Neural progenitor cell (in vitro differentiated cells): ENCODE measurements around the gene GAB2. TPM values are rescaled to one million over a fixed set of nuclear protein-coding genes. Genes with fewer than 3 reads are reported as not detected.
"Not testable (repeated sequence)": the region's sequence is repeated elsewhere in the genome, so short reads cannot be mapped to it uniquely, and the experiment has no call there.

Source experiments
- DNase-seq: peaks from one replicate; pipeline ENCODE4 v3.0.0-alpha.2; 2016; ENCODE audit warnings: low spot score
- H2AFZ ChIP-seq: fragments of 200-600 bp; sonication (generic); replicated peaks from 2 replicates; pipeline ENCODE4 v1.6.1; 2016; ENCODE audit warnings: antibody characterized with exemption
- H3F3A ChIP-seq: fragments of 200-600 bp; sonication (generic); 2 replicates; pipeline ENCODE4 v1.6.1; 2016; ENCODE audit warnings: antibody characterized with exemption, low read depth
- H3K27ac ChIP-seq: fragments of 200-600 bp; sonication (generic); 2 replicates; pipeline ENCODE4 v1.5.1; 2016; ENCODE audit warnings: mild to moderate bottlenecking
- H3K27me3 ChIP-seq: fragments of 200-600 bp; sonication (generic); 2 replicates; pipeline ENCODE4 v1.6.1; 2016; ENCODE audit warnings: mild to moderate bottlenecking, moderate library complexity
- H3K36me3 ChIP-seq: fragments of 200-600 bp; sonication (generic); 2 replicates; pipeline ENCODE4 v1.5.1; 2016
- H3K4me1 ChIP-seq: fragments of 200-600 bp; sonication (generic); 2 replicates; pipeline ENCODE4 v1.6.1; 2016; ENCODE audit warnings: mixed run types
- H3K4me2 ChIP-seq: fragments of 200-600 bp; sonication (generic); 2 replicates; pipeline ENCODE4 v1.6.1; 2016
- H3K4me3 ChIP-seq: fragments of 200-600 bp; sonication (generic); 2 replicates; pipeline ENCODE4 v1.5.1; 2016
- H3K79me2 ChIP-seq: fragments of 200-600 bp; sonication (generic); 2 replicates; pipeline ENCODE4 v1.6.1; 2016; ENCODE audit warnings: low read depth
- H3K9ac ChIP-seq: fragments of 200-600 bp; sonication (generic); 2 replicates; pipeline ENCODE4 v1.6.1; 2016
- H3K9me3 ChIP-seq: fragments of 200-600 bp; sonication (generic); 2 replicates; pipeline ENCODE4 v1.5.1; 2016; ENCODE audit warnings: low read depth
- H4K20me1 ChIP-seq: fragments of 200-600 bp; sonication (generic); 2 replicates; pipeline ENCODE4 v1.6.1; 2016; ENCODE audit warnings: low read depth
- H3K27ac Mint-ChIP-seq: 3 replicates; pipeline ENCODE4 v1.8.0; 2021; ENCODE audit warnings: mixed read lengths
- H3K27me3 Mint-ChIP-seq: 2 replicates; pipeline ENCODE4 v1.8.0; 2022; ENCODE audit warnings: low read depth, mild to moderate bottlenecking, inconsistent platforms, moderate library complexity, mixed read lengths; ENCODE audit not compliant: insufficient read depth
- H3K36me3 Mint-ChIP-seq: 3 replicates; pipeline ENCODE4 v1.8.0; 2021; ENCODE audit warnings: mixed read lengths
- H3K4me1 Mint-ChIP-seq: 3 replicates; pipeline ENCODE4 v1.8.0; 2021; ENCODE audit warnings: mixed read lengths
- H3K4me3 Mint-ChIP-seq: 3 replicates; pipeline ENCODE4 v1.8.0; 2021; ENCODE audit warnings: mild to moderate bottlenecking, moderate library complexity, mixed read lengths
- H3K9me3 Mint-ChIP-seq: 3 replicates; pipeline ENCODE4 v1.8.0; 2020; ENCODE audit warnings: mixed read lengths
- CTCF ChIP-seq: fragments of 200-600 bp; sonication (generic); IDR thresholded peaks from 2 replicates; pipeline ENCODE4 v1.5.1; 2017; ENCODE audit warnings: antibody characterized with exemption, mild to moderate bottlenecking
- EZH2 ChIP-seq: fragments of 200-600 bp; sonication (generic); IDR thresholded peaks from 2 replicates; pipeline ENCODE4 v1.6.1; 2017; ENCODE audit warnings: antibody characterized with exemption, mild to moderate bottlenecking, moderate library complexity
- EZH2phosphoT487 ChIP-seq: fragments of 200-600 bp; sonication (generic); IDR thresholded peaks from 2 replicates; pipeline ENCODE4 v1.6.1; 2017; ENCODE audit warnings: antibody characterized with exemption
- total RNA-seq: library from RNA; depleted of rRNA; stranded (reverse); fragments of >200 nt; gene quantifications from 2 replicates; pipeline ENCODE4 v1.2.3, GENCODE V29; 2015; ENCODE audit warnings: low replicate concordance

The GAB2 gene
- total RNA-seq, 1 donor from 2014 or later: 11.1 TPM

GRCh38 chr11:78295991-78296930, 121.4 kb downstream of the GAB2 start:
- no peak for TF ChIP-seq CTCF
- TF ChIP-seq EZH2: no peak
- TF ChIP-seq EZH2phosphoT487: no peak
- no peaks in the 10 kb centered on the region for H3K36me3 Mint-ChIP-seq

GRCh38 chr11:78295347-78295746, 122.3 kb downstream of the GAB2 start:
- Histone ChIP-seq H3K36me3 (no peaks in the 10 kb centered on the region), H4K20me1 (peaks cover 30% of the 10 kb centered on the region), H3K9me3 (no peaks in the 10 kb centered on the region), H3F3A (peaks cover 10% of the 10 kb centered on the region), H3K4me2 (no peak overlapping the region), H2AFZ (no peak overlapping the region), H3K4me1 (peaks cover 42% of the 10 kb centered on the region), H3K9ac (no peak overlapping the region), H3K4me3 (no peak overlapping the region), H3K27ac (no peak overlapping the region), H3K27me3 (no peaks in the 10 kb centered on the region), H3K79me2 (peaks cover 16% of the 10 kb centered on the region)
- no peak overlapping the region for H3K4me3 Mint-ChIP-seq
- TF ChIP-seq EZH2 (no peak), CTCF (no peak), EZH2phosphoT487 (no peak)
- H3K27me3 Mint-ChIP-seq: no peaks in the 10 kb centered on the region
- no peaks in the 10 kb centered on the region for H3K9me3 Mint-ChIP-seq
- no peak overlapping the region for H3K27ac Mint-ChIP-seq
- peaks cover 14% of the 10 kb centered on the region for H3K4me1 Mint-ChIP-seq
- H3K36me3 Mint-ChIP-seq: no peaks in the 10 kb centered on the region
- no peak for DNase-seq

More at GRCh38 chr11:78295991-78296930, 121.4 kb downstream of the GAB2 start:
- Histone ChIP-seq H3K4me3 (no peak overlapping the region), H3K4me2 (no peak overlapping the region), H3F3A (peaks cover 10% of the 10 kb centered on the region), H4K20me1 (peaks cover 30% of the 10 kb centered on the region), H3K27ac (peak overlapping the region; percentile 42), H3K9me3 (no peaks in the 10 kb centered on the region), H3K27me3 (no peaks in the 10 kb centered on the region), H2AFZ (no peak overlapping the region), H3K4me1 (peaks cover 42% of the 10 kb centered on the region), H3K36me3 (no peaks in the 10 kb centered on the region), H3K9ac (no peak overlapping the region), H3K79me2 (peaks cover 16% of the 10 kb centered on the region)
- Mint-ChIP-seq H3K27ac (no peak overlapping the region), H3K4me3 (no peak overlapping the region), H3K27me3 (no peaks in the 10 kb centered on the region), H3K9me3 (no peaks in the 10 kb centered on the region), H3K4me1 (peaks cover 14% of the 10 kb centered on the region)
- DNase-seq: peak; percentile 15

- H3F3A ChIP-seq, H3K36me3 ChIP-seq, H3K27ac ChIP-seq, H2AFZ ChIP-seq, H3K9me3 Mint-ChIP-seq, DNase-seq, H3K36me3 Mint-ChIP-seq, H3K4me3 ChIP-seq, H3K4me3 Mint-ChIP-seq, H3K9me3 ChIP-seq, H3K4me2 ChIP-seq, H3K27me3 Mint-ChIP-seq, H3K27me3 ChIP-seq, H3K27ac Mint-ChIP-seq, H3K9ac ChIP-seq: not testable (repeated sequence)
- peaks cover 11% of the 10 kb centered on the region for H3K4me1 Mint-ChIP-seq
- H3K79me2 ChIP-seq: peaks cover 10% of the 10 kb centered on the region
- H3K4me1 ChIP-seq: peaks cover 32% of the 10 kb centered on the region
- peaks cover 24% of the 10 kb centered on the region for H4K20me1 ChIP-seq
These were observed 123.5 kb downstream of the GAB2 start for GRCh38 chr11:78294100-78294499.

- TF ChIP-seq CTCF (no peak), EZH2 (no peak), EZH2phosphoT487 (no peak)
- Histone ChIP-seq H3K9ac (no peak overlapping the region), H3K27me3 (no peaks in the 10 kb centered on the region), H3K36me3 (no peaks in the 10 kb centered on the region), H2AFZ (no peak overlapping the region), H3K27ac (no peak overlapping the region), H3K4me3 (no peak overlapping the region), H3F3A (peaks cover 2% of the 10 kb centered on the region), H3K9me3 (no peaks in the 10 kb centered on the region), H3K4me2 (no peak overlapping the region), H4K20me1 (peaks cover 19% of the 10 kb centered on the region), H3K79me2 (peaks cover 10% of the 10 kb centered on the region), H3K4me1 (peaks cover 26% of the 10 kb centered on the region)
- no peak for DNase-seq
- H3K27me3 Mint-ChIP-seq: no peaks in the 10 kb centered on the region
- H3K9me3 Mint-ChIP-seq: peaks cover 6% of the 10 kb centered on the region
- H3K4me1 Mint-ChIP-seq: peaks cover 5% of the 10 kb centered on the region
- no peaks in the 10 kb centered on the region for H3K36me3 Mint-ChIP-seq
- H3K4me3 Mint-ChIP-seq: no peak overlapping the region
- H3K27ac Mint-ChIP-seq: no peak overlapping the region
These were observed 124.1 kb downstream of the GAB2 start for GRCh38 chr11:78293536-78293935.
